Endothelial cell of umbilical vein (primary cell): ENCODE results near the gene CANT1. TPM values are rescaled to one million over a fixed set of nuclear protein-coding genes. Genes with fewer than 3 reads are reported as not detected.

ENCODE experiments used
- BruUV-seq: library from RNA; stranded (reverse); fragments of 400-500 nt; replicated peaks from 2 replicates; lab custom pipeline; 2021; lab: Mats Ljungman, UMichigan
- CTCF ChIA-PET: fragments of 300-600, 350-600 bp; sonication (Branson Sonifier 250); formaldehyde crosslinking; loops from one replicate; lab custom pipeline; 2021; ENCODE audit warnings: antibody characterized with exemption, inconsistent platforms; lab: Charles Lee
- POLR2A ChIA-PET: fragments of 300-600, 350-600 bp; sonication (Branson Sonifier 250); formaldehyde crosslinking; loops from one replicate; lab custom pipeline; 2021; ENCODE audit warnings: antibody characterized with exemption, inconsistent platforms; lab: Charles Lee
- DNase-seq: peaks from one replicate; pipeline ENCODE4 v3.0.0-alpha.2; 2011; ENCODE audit warnings: low read depth, low spot score
- FAIRE-seq: peaks from 2 replicates; lab custom pipeline; 2011; peaks lifted over from hg19 to GRCh38; lab: Jason Lieb, UNC
- H2AFZ ChIP-seq: 2 replicates; pipeline ENCODE4 v1.6.0; 2012; ENCODE audit warnings: low read depth, low read length, control low read depth, inconsistent platforms
- H3K27ac ChIP-seq: 2 replicates; pipeline ENCODE4 v1.5.1; 2011; ENCODE audit warnings: low read depth, mild to moderate bottlenecking, control low read depth, low read length, moderate library complexity; ENCODE audit not compliant: insufficient read depth
- H3K27me3 ChIP-seq, 2 experiments: 2 replicates each; pipeline versions ENCODE4 v1.6.0 to v1.6.1; 2011; ENCODE audit warnings: low read length in 2 of 2, mixed read lengths in 1 of 2; ENCODE audit not compliant: control insufficient read depth in 2 of 2, insufficient read depth in 2 of 2
- H3K36me3 ChIP-seq, 2 experiments: 2 replicates in 1 of 2; 3 replicates in 1 of 2; pipeline ENCODE4 v1.5.1; 2011; ENCODE audit warnings: low read length in 2 of 2, mild to moderate bottlenecking in 1 of 2, moderate library complexity in 1 of 2; ENCODE audit not compliant: control insufficient read depth in 2 of 2, insufficient read depth in 2 of 2; ENCODE audit errors: extremely low read depth in 1 of 2
- H3K4me1 ChIP-seq: 3 replicates; pipeline ENCODE4 v1.5.1; 2011; ENCODE audit warnings: mild to moderate bottlenecking, low read length; ENCODE audit not compliant: control insufficient read depth, insufficient read depth; ENCODE audit errors: extremely low read depth
- H3K4me2 ChIP-seq: 2 replicates; pipeline ENCODE4 v1.6.1; 2011; ENCODE audit warnings: low read length, control low read depth, mixed read lengths; ENCODE audit not compliant: insufficient read depth
- H3K4me3 ChIP-seq, 3 experiments: fragments of 200-600 bp in 1 of 3; sonication (generic), shearing (Covaris generic) in 1 of 3; replicated peaks in 1 of 3; 2 replicates each; pipeline ENCODE4 v1.5.1; 2011 to 2016; ENCODE audit warnings: control low read depth in 3 of 3, low read length in 3 of 3, mild to moderate bottlenecking in 2 of 3, inconsistent platforms in 1 of 3, low read depth in 1 of 3, moderate library complexity in 1 of 3; ENCODE audit not compliant: insufficient read depth in 1 of 3
- H3K79me2 ChIP-seq: 2 replicates; pipeline ENCODE4 v1.6.0; 2012; ENCODE audit warnings: low read length, inconsistent platforms; ENCODE audit not compliant: control insufficient read depth, insufficient read depth
- H3K9ac ChIP-seq: replicated peaks from 2 replicates; pipeline ENCODE3; 2011; ENCODE audit warnings: low read length, control low read depth; ENCODE audit not compliant: insufficient read depth; ENCODE audit errors: extremely low read depth
- H3K9me1 ChIP-seq: replicated peaks from 3 replicates; pipeline ENCODE4 v1.6.0; 2011; ENCODE audit warnings: mild to moderate bottlenecking, low read length; ENCODE audit not compliant: control insufficient read depth, insufficient read depth; ENCODE audit errors: extremely low read depth
- H3K9me3 ChIP-seq: replicated peaks from 2 replicates; pipeline ENCODE4 v1.5.1; 2012; ENCODE audit warnings: low read length, inconsistent platforms; ENCODE audit not compliant: control insufficient read depth, insufficient read depth
- H4K20me1 ChIP-seq: replicated peaks from 2 replicates; pipeline ENCODE3; 2011; ENCODE audit warnings: mild to moderate bottlenecking, low read length; ENCODE audit not compliant: control insufficient read depth, insufficient read depth; ENCODE audit errors: extremely low read depth
- CTCF ChIP-seq, 2 donors: IDR thresholded peaks; 1 replicate in 1 of 2; 2 replicates in 1 of 2; pipeline ENCODE4 v1.5.1; 2011; ENCODE audit warnings: low read length in 2 of 2, mild to moderate bottlenecking in 2 of 2, moderate library complexity in 2 of 2, control low read depth in 1 of 2, inconsistent platforms in 1 of 2, low read depth in 1 of 2; ENCODE audit not compliant: insufficient read depth in 1 of 2; ENCODE audit errors: extremely low read depth in 1 of 2
- EZH2 ChIP-seq: IDR thresholded peaks from 2 replicates; pipeline ENCODE4 v1.6.1; 2012; ENCODE audit warnings: borderline replicate concordance, low read depth, mild to moderate bottlenecking, moderate library complexity, low read length, inconsistent platforms; ENCODE audit not compliant: severe bottlenecking
- FOS ChIP-seq: IDR thresholded peaks from 2 replicates; pipeline ENCODE4 v1.6.1; 2011; ENCODE audit warnings: mild to moderate bottlenecking, low read length, moderate library complexity, borderline replicate concordance; ENCODE audit not compliant: insufficient read depth
- GATA2 ChIP-seq: IDR thresholded peaks from 2 replicates; pipeline ENCODE4 v1.7.0; 2011; ENCODE audit warnings: low read depth, mild to moderate bottlenecking, moderate library complexity, mixed read lengths, low read length; ENCODE audit not compliant: insufficient read length, insufficient read depth
- JUN ChIP-seq: IDR thresholded peaks from 2 replicates; pipeline ENCODE4 v1.6.1; 2011; ENCODE audit warnings: borderline replicate concordance, low read depth; ENCODE audit not compliant: insufficient read length, insufficient read depth
- MAX ChIP-seq: IDR thresholded peaks from 2 replicates; pipeline ENCODE4 v1.6.1; 2011; ENCODE audit not compliant: insufficient read depth, insufficient read length
- MYC ChIP-seq: IDR thresholded peaks from one replicate; pipeline ENCODE4 v1.6.1; 2011; ENCODE audit warnings: mild to moderate bottlenecking, low read depth, low read length
- POLR2A ChIP-seq: IDR thresholded peaks from 2 replicates; pipeline ENCODE4 v1.6.1; 2012; ENCODE audit warnings: low read depth, mild to moderate bottlenecking, control low read depth, low read length
- POLR2AphosphoS5 ChIP-seq: IDR thresholded peaks from 2 replicates; pipeline ENCODE4 v1.6.1; 2012; ENCODE audit warnings: low read depth, mild to moderate bottlenecking, control low read depth, low read length, moderate library complexity; ENCODE audit not compliant: insufficient read depth
- dilution Hi-C: fragments of 300-500 bp; cut with MboI; formaldehyde crosslinking; loops from one replicate; pipeline ENCODE4 v1.15.0; 2019; ENCODE audit warnings: low sequenced_read_pairs; ENCODE audit not compliant: extremely low pct_ligation_motif_present
- intact Hi-C: fragments of 100-400 bp; cut with micrococcal nuclease; formaldehyde crosslinking; loops from one replicate; pipeline ENCODE4 v1.10.0; 2022
- polyA plus RNA-seq, 4 experiments: library from polyadenylated mRNA; depleted of rRNA in 3 of 4; stranded (reverse) in 3 of 4; unstranded in 1 of 4; fragments of >200 nt; gene quantifications; 2 replicates each; pipeline versions ENCODE4 v1.2.1 to v1.2.3, GENCODE V29; 2011 to 2012; ENCODE audit warnings: missing spikeins in 1 of 4
- total RNA-seq: library from RNA; stranded (reverse); gene quantifications from 2 replicates; pipeline ENCODE4 v1.2.3, GENCODE V29; 2021

The CANT1 gene
- total and polyA plus RNA-seq, 2 donors (not counting 3 experiments of a cell fraction or from before 2014, with no cell fraction given): 85.0 to 93.6 TPM

- dilution Hi-C loops: no loop called here
Observed at GRCh38 chr17:78960928-78961327, 48.6 kb downstream of the CANT1 start.

More at GRCh38 chr17:78960928-78961327, 48.6 kb downstream of the CANT1 start:
- Histone ChIP-seq H2AFZ (no peak overlapping the region), H3K9ac (no peak overlapping the region), H3K4me3 (no peak overlapping the region), H3K4me1 (no peaks in the 10 kb centered on the region), H3K9me1 (no peaks in the 10 kb centered on the region), H3K27me3 (no peaks in the 10 kb centered on the region), H3K79me2 (no peaks in the 10 kb centered on the region), H3K27ac (no peak overlapping the region), H3K36me3 (no peaks in the 10 kb centered on the region), H3K9me3 (no peaks in the 10 kb centered on the region), H4K20me1 (no peaks in the 10 kb centered on the region), H3K4me2 (no peak overlapping the region)
- DNase-seq (no peak), FAIRE-seq (no peak)
- ChIA-PET CTCF (interaction anchor here (1.3 to 2.5 kb wide), 2 partner anchors 11 to 95 kb away, joined by 4 to 10 read pairs; no protein-coding TSS in a partner anchor), POLR2A (no interaction called here)
- TF ChIP-seq GATA2 (no peak), MYC (no peak), FOS (no peak), EZH2 (no peak), JUN (no peak), POLR2A (no peak), CTCF (IDR thresholded peaks at IDR 0.05; ENCODE audit: extremely low read depth in 1 of 2, insufficient read depth in 1 of 2, low read depth in 1 of 2, low read length in 2 of 2) (no peak), MAX (no peak), POLR2AphosphoS5 (no peak)
- no TSS peak for BruUV-seq
- intact Hi-C loops: no loop called here
